ENCODE measurements around the gene INTS6.

DNA sequence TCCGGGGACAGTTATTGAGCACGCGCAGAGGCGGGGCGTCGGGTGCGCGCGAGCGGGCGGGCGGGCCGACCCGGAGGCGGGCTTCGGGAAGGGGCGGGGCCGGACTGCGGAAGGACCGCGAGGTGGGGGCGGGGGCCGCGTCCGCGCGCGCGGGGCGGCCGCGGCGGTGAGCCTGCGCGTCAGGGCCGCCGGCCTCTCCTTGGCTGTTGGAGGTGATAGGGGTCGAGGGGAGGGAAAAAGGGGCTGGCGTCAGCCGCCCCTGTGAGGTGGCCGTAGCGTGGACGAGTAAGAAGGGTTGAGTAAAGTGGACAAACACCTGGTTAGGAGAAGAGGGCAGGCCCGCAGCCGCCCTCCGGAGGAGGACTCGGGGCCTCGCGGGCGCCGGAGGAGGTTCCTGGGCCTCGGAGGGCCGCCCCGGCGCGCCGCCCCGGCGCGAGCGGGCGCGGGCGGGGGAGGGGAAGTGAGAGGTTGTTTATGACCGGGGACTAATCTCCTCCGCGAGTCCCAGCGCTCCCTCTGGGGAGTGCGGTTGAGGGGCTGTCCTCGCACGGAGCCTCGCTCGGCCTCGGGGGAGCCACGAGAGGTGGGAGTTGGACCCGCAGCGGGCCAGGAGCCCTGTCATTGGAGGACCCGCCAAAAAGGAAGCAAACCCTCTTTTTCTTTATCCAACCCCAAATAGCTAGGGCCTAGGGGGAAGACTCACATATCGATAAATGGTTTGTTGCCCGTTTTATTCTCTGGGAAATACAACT, 547 bp upstream of the INTS6 start:
- TF ChIP-seq, protein P1, sequence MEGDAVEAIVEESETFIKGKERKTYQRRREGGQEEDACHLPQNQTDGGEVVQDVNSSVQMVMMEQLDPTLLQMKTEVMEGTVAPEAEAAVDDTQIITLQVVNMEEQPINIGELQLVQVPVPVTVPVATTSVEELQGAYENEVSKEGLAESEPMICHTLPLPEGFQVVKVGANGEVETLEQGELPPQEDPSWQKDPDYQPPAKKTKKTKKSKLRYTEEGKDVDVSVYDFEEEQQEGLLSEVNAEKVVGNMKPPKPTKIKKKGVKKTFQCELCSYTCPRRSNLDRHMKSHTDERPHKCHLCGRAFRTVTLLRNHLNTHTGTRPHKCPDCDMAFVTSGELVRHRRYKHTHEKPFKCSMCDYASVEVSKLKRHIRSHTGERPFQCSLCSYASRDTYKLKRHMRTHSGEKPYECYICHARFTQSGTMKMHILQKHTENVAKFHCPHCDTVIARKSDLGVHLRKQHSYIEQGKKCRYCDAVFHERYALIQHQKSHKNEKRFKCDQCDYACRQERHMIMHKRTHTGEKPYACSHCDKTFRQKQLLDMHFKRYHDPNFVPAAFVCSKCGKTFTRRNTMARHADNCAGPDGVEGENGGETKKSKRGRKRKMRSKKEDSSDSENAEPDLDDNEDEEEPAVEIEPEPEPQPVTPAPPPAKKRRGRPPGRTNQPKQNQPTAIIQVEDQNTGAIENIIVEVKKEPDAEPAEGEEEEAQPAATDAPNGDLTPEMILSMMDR (IDR thresholded peaks at IDR 0.05), result no peak
- peak; percentile 4 to 76 (median 71) for TF ChIP-seq POLR2AphosphoS5 (IDR thresholded peaks at IDR 0.05)
